ENCODE results near the gene HSPB8. TPM values are rescaled to one million over a fixed set of nuclear protein-coding genes. Genes with fewer than 3 reads are reported as not detected.

HSPB8 gene
- polyA plus RNA-seq, 1 donor from 2014 or later, result not detected

GRCh38 chr12:119202544-119202943 lies 23.8 kb downstream of the HSPB8 start:
- H3K9ac ChIP-seq (ENCODE audit: low read length), result peak overlapping the region; percentile 11
- H4K20me1 ChIP-seq (ENCODE audit: insufficient read depth), result no peaks in the 10 kb centered on the region
- H3K4me3 ChIP-seq (ENCODE audit: low read length), result no peak overlapping the region
- no peaks in the 10 kb centered on the region for H3K27me3 ChIP-seq (ENCODE audit: insufficient read depth, low read depth, low read length)
- H3K27ac ChIP-seq (ENCODE audit: low read length), result no peak overlapping the region
- no peaks in the 10 kb centered on the region for H3K36me3 ChIP-seq (ENCODE audit: insufficient read depth, low read length)
- no peaks in the 10 kb centered on the region for H3K9me2 ChIP-seq (ENCODE audit: insufficient read depth, low read length)
- no peak overlapping the region for H2AFZ ChIP-seq (ENCODE audit: low read depth, low read length)
- H3K79me2 ChIP-seq (replicated peaks; ENCODE audit: insufficient read depth, low read length), result no peaks in the 10 kb centered on the region
- no peaks in the 10 kb centered on the region for H3K9me3 ChIP-seq (ENCODE audit: low read length)
- no peak for TF ChIP-seq RAD21 (conservative IDR thresholded peaks at IDR 0.05)
- TF ChIP-seq REST (IDR thresholded peaks at IDR 0.05; ENCODE audit: borderline replicate concordance), result no peak
- no peak for TF ChIP-seq EP300 (conservative IDR thresholded peaks at IDR 0.05; ENCODE audit: poor library complexity, severe bottlenecking)
- TF ChIP-seq SMC3 (conservative IDR thresholded peaks at IDR 0.05; ENCODE audit: poor library complexity), result no peak
- TF ChIP-seq POLR2AphosphoS5 (IDR thresholded peaks at IDR 0.05), result no peak
- no peak for TF ChIP-seq EZH2 (IDR thresholded peaks at IDR 0.05; ENCODE audit: borderline replicate concordance, insufficient read depth, low read length, poor library complexity, severe bottlenecking)
- no peak for TF ChIP-seq MXI1 (conservative IDR thresholded peaks at IDR 0.05; ENCODE audit: poor library complexity, severe bottlenecking)
- no peak for TF ChIP-seq TAF1 (IDR thresholded peaks at IDR 0.05; ENCODE audit: low read depth)
- no peak for TF ChIP-seq CTCF (IDR thresholded peaks at IDR 0.05; ENCODE audit: poor library complexity, severe bottlenecking)
- no peaks in the 10 kb centered on the region for H3F3A ChIP-seq (ENCODE audit: insufficient read depth, low read length, poor library complexity, severe bottlenecking)
- H3K4me2 ChIP-seq (ENCODE audit: low read length), result no peak overlapping the region

GRCh38 chr12:119204131-119204530 lies 25.4 kb downstream of the HSPB8 start:
- no peaks in the 10 kb centered on the region for H3K9me3 ChIP-seq (ENCODE audit: low read length)
- H3K9ac ChIP-seq (ENCODE audit: low read length), result peak overlapping the region; percentile 48
- no peaks in the 10 kb centered on the region for H3K79me2 ChIP-seq (replicated peaks; ENCODE audit: insufficient read depth, low read length)
- H3F3A ChIP-seq (ENCODE audit: insufficient read depth, low read length, poor library complexity, severe bottlenecking), result no peaks in the 10 kb centered on the region
- no peaks in the 10 kb centered on the region for H3K36me3 ChIP-seq (ENCODE audit: insufficient read depth, low read length)
- H3K27me3 ChIP-seq (ENCODE audit: insufficient read depth, low read depth, low read length), result no peaks in the 10 kb centered on the region
- H3K27ac ChIP-seq (ENCODE audit: low read length), result peak overlapping the region; percentile 80
- no peaks in the 10 kb centered on the region for H4K20me1 ChIP-seq (ENCODE audit: insufficient read depth)
- H2AFZ ChIP-seq (ENCODE audit: low read depth, low read length), result peak overlapping the region; percentile 21
- no peak for TF ChIP-seq EZH2 (IDR thresholded peaks at IDR 0.05; ENCODE audit: borderline replicate concordance, insufficient read depth, low read length, poor library complexity, severe bottlenecking)
- peak; percentile 96 for TF ChIP-seq POLR2AphosphoS5 (IDR thresholded peaks at IDR 0.05)
- no peak for TF ChIP-seq SMC3 (conservative IDR thresholded peaks at IDR 0.05; ENCODE audit: poor library complexity)
- peak; percentile 49 for TF ChIP-seq REST (IDR thresholded peaks at IDR 0.05; ENCODE audit: borderline replicate concordance)
- no peak for TF ChIP-seq CTCF (IDR thresholded peaks at IDR 0.05; ENCODE audit: poor library complexity, severe bottlenecking)
- peak; percentile 39 for TF ChIP-seq RAD21 (conservative IDR thresholded peaks at IDR 0.05)
- TF ChIP-seq EP300 (conservative IDR thresholded peaks at IDR 0.05; ENCODE audit: poor library complexity, severe bottlenecking), result peak; percentile 97
- H3K4me3 ChIP-seq (ENCODE audit: low read length), result peak overlapping the region; percentile 10
- H3K9me2 ChIP-seq (ENCODE audit: insufficient read depth, low read length), result no peaks in the 10 kb centered on the region
- no peak overlapping the region for H3K4me2 ChIP-seq (ENCODE audit: low read length)
